Measurements from ENCODE around the gene NPLOC4. TPM values are rescaled to one million over a fixed set of nuclear protein-coding genes. Genes with fewer than 3 reads are reported as not detected.

Gene NPLOC4
- total and polyA plus RNA-seq, 2 of the 13 experiments (the other 11 are each of a cell fraction or from before 2014, with no cell fraction given): 57.0 to 97.0 TPM

DNA sequence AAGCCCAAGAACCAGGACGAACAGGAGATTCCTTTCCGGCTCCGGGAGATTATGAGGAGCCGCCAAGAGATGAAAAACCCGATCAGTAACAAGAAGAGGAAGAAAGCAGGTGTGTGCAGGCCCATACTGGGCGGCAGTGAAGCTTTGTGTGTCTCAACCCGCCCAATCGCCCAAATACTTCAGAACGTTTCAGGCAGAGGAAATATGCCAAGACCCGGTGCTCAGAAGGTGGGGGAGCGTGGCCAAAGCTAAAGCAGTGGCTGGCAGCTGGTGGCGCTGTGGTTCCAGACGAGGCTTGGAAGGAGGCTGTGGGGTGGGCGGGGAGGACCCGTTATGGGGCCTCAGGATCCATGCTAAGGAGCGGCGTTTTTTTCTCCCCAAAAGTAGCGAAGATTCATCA, 30.8 kb upstream of the NPLOC4 start (continued):
- TF ChIP-seq, protein P1, sequence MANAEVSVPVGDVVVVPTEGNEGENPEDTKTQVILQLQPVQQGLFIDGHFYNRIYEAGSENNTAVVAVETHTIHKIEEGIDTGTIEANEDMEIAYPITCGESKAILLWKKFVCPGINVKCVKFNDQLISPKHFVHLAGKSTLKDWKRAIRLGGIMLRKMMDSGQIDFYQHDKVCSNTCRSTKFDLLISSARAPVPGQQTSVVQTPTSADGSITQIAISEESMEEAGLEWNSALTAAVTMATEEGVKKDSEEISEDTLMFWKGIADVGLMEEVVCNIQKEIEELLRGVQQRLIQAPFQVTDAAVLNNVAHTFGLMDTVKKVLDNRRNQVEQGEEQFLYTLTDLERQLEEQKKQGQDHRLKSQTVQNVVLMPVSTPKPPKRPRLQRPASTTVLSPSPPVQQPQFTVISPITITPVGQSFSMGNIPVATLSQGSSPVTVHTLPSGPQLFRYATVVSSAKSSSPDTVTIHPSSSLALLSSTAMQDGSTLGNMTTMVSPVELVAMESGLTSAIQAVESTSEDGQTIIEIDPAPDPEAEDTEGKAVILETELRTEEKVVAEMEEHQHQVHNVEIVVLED (CRISPR knock-in tag; IDR thresholded peaks at IDR 0.05; ENCODE audit: borderline replicate concordance): no peak
- TF ChIP-seq, protein P2, sequence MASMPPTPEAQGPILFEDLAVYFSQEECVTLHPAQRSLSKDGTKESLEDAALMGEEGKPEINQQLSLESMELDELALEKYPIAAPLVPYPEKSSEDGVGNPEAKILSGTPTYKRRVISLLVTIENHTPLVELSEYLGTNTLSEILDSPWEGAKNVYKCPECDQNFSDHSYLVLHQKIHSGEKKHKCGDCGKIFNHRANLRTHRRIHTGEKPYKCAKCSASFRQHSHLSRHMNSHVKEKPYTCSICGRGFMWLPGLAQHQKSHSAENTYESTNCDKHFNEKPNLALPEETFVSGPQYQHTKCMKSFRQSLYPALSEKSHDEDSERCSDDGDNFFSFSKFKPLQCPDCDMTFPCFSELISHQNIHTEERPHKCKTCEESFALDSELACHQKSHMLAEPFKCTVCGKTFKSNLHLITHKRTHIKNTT (CRISPR knock-in tag; IDR thresholded peaks at IDR 0.05): no peak
- TF ChIP-seq EP300 (IDR thresholded peaks at IDR 0.05; ENCODE audit: low read depth in 2 of 2, low read length in 2 of 2) (no peak), EP300 (CRISPR knock-in tag; IDR thresholded peaks at IDR 0.05; ENCODE audit: borderline replicate concordance) (no peak), SIX1 (CRISPR knock-in tag; IDR thresholded peaks at IDR 0.05; ENCODE audit: borderline replicate concordance) (no peak)
- TF ChIP-seq, protein P3, sequence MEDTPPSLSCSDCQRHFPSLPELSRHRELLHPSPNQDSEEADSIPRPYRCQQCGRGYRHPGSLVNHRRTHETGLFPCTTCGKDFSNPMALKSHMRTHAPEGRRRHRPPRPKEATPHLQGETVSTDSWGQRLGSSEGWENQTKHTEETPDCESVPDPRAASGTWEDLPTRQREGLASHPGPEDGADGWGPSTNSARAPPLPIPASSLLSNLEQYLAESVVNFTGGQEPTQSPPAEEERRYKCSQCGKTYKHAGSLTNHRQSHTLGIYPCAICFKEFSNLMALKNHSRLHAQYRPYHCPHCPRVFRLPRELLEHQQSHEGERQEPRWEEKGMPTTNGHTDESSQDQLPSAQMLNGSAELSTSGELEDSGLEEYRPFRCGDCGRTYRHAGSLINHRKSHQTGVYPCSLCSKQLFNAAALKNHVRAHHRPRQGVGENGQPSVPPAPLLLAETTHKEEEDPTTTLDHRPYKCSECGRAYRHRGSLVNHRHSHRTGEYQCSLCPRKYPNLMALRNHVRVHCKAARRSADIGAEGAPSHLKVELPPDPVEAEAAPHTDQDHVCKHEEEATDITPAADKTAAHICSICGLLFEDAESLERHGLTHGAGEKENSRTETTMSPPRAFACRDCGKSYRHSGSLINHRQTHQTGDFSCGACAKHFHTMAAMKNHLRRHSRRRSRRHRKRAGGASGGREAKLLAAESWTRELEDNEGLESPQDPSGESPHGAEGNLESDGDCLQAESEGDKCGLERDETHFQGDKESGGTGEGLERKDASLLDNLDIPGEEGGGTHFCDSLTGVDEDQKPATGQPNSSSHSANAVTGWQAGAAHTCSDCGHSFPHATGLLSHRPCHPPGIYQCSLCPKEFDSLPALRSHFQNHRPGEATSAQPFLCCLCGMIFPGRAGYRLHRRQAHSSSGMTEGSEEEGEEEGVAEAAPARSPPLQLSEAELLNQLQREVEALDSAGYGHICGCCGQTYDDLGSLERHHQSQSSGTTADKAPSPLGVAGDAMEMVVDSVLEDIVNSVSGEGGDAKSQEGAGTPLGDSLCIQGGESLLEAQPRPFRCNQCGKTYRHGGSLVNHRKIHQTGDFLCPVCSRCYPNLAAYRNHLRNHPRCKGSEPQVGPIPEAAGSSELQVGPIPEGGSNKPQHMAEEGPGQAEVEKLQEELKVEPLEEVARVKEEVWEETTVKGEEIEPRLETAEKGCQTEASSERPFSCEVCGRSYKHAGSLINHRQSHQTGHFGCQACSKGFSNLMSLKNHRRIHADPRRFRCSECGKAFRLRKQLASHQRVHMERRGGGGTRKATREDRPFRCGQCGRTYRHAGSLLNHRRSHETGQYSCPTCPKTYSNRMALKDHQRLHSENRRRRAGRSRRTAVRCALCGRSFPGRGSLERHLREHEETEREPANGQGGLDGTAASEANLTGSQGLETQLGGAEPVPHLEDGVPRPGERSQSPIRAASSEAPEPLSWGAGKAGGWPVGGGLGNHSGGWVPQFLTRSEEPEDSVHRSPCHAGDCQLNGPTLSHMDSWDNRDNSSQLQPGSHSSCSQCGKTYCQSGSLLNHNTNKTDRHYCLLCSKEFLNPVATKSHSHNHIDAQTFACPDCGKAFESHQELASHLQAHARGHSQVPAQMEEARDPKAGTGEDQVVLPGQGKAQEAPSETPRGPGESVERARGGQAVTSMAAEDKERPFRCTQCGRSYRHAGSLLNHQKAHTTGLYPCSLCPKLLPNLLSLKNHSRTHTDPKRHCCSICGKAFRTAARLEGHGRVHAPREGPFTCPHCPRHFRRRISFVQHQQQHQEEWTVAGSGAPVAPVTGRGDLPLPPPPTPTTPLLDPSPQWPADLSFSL (CRISPR knock-in tag; IDR thresholded peaks at IDR 0.05): no peak
- TF ChIP-seq, protein P4, sequence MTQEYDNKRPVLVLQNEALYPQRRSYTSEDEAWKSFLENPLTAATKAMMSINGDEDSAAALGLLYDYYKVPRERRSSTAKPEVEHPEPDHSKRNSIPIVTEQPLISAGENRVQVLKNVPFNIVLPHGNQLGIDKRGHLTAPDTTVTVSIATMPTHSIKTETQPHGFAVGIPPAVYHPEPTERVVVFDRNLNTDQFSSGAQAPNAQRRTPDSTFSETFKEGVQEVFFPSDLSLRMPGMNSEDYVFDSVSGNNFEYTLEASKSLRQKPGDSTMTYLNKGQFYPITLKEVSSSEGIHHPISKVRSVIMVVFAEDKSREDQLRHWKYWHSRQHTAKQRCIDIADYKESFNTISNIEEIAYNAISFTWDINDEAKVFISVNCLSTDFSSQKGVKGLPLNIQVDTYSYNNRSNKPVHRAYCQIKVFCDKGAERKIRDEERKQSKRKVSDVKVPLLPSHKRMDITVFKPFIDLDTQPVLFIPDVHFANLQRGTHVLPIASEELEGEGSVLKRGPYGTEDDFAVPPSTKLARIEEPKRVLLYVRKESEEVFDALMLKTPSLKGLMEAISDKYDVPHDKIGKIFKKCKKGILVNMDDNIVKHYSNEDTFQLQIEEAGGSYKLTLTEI (CRISPR knock-in tag; conservative IDR thresholded peaks at IDR 0.05): no peak
- TF ChIP-seq, protein P5, sequence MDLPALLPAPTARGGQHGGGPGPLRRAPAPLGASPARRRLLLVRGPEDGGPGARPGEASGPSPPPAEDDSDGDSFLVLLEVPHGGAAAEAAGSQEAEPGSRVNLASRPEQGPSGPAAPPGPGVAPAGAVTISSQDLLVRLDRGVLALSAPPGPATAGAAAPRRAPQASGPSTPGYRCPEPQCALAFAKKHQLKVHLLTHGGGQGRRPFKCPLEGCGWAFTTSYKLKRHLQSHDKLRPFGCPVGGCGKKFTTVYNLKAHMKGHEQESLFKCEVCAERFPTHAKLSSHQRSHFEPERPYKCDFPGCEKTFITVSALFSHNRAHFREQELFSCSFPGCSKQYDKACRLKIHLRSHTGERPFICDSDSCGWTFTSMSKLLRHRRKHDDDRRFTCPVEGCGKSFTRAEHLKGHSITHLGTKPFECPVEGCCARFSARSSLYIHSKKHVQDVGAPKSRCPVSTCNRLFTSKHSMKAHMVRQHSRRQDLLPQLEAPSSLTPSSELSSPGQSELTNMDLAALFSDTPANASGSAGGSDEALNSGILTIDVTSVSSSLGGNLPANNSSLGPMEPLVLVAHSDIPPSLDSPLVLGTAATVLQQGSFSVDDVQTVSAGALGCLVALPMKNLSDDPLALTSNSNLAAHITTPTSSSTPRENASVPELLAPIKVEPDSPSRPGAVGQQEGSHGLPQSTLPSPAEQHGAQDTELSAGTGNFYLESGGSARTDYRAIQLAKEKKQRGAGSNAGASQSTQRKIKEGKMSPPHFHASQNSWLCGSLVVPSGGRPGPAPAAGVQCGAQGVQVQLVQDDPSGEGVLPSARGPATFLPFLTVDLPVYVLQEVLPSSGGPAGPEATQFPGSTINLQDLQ (CRISPR knock-in tag; IDR thresholded peaks at IDR 0.05): 0 out of 2 replicates have a peak, but pooled peaks have one; percentile 12
- TF ChIP-seq, protein P6, sequence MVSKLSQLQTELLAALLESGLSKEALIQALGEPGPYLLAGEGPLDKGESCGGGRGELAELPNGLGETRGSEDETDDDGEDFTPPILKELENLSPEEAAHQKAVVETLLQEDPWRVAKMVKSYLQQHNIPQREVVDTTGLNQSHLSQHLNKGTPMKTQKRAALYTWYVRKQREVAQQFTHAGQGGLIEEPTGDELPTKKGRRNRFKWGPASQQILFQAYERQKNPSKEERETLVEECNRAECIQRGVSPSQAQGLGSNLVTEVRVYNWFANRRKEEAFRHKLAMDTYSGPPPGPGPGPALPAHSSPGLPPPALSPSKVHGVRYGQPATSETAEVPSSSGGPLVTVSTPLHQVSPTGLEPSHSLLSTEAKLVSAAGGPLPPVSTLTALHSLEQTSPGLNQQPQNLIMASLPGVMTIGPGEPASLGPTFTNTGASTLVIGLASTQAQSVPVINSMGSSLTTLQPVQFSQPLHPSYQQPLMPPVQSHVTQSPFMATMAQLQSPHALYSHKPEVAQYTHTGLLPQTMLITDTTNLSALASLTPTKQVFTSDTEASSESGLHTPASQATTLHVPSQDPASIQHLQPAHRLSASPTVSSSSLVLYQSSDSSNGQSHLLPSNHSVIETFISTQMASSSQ (IDR thresholded peaks at IDR 0.05; ENCODE audit: low read depth): no peak
- TF ChIP-seq, protein P6 (CRISPR knock-in tag; IDR thresholded peaks at IDR 0.05; ENCODE audit: borderline replicate concordance): no peak

Data from HepG2 (cell line).